GM21737 (cell line): ENCODE data around the gene THSD7B.
"Not testable (repeated sequence)": the region's sequence is repeated elsewhere in the genome, so short reads cannot be mapped to it uniquely, and the experiment has no call there.

Experiments
- ATAC-seq: cut with Tn5 transposase; IDR thresholded peaks from one replicate; pipeline ENCODE4 v1.9.1; 2021; ENCODE audit warnings: mild to moderate bottlenecking, moderate library complexity; ENCODE audit not compliant: unreplicated experiment

The THSD7B gene

DNA sequence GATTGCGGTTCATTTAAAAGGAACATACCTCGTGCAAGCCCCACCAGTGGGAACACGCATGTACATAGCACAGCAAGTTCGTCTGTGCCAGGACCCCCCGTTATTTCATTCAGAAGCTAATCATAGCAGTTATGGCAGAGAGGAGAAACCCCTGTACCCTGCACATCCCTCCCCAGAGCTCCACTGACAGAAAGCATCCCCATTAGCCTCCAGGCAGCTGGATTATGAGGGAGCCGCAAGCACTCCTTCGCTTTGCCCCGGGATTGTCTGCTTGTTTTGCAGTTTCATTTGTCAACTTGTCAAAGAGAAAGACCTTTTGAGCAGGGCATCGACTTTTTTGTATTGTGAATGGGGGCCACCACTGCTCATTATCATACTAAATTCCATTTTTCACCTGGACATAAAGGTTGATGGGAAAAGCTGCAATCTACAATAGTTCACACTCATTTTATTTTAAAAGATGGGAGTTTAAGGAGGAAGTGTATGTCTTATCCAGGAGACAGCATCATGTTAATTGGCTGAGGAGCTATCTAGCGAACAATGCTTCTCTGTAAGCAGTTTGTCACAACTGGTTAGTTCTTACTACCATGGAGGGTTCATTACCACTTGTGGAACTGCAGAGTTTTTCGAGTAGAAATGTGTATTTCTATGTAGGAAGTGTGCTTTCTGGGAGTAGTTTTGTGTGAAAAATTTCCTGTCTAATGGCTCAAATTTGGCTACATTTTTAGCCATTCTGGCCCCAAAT, 255.3 kb downstream of the THSD7B start:
- ATAC-seq = no peak

DNA sequence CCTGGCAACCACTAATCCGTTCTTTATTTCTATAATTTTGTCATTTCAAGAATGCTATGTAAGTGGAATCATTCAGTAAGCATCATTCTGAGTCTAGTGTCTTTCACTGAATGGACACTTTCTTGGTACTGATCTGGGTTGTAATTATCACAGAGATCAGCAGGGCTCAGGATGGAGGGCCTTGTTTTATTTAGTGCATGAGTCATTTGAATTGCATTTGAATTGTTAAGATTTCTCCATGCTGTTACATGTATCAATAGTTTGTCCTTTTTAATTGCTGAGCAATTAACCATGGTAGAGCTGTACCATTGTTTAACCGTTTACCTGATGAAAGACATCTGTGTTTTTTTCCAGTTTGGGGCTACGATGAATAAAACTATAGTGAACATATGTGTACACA, 256.4 kb downstream of the THSD7B start:
- no peak for ATAC-seq

DNA sequence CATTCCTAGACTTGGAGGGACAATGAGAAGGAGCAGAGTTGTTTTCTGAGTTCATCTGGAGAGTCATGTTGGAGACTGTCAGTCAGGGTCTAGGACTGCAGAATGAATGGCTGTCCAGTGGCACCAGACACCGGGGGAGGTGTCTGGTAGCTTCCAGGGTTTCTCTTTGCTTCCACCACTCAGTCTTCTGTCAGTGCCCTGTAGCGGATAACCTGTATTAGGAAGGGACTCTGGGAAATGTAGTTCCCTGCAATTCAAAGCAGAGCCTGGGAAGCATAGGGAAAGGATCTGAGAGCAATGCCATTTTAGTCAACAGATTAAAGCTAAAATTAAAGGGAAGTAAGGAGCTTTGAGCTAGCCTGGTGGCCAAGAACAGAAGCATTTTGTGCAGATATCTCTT, 257.9 kb downstream of the THSD7B start:
- ATAC-seq = no peak

DNA sequence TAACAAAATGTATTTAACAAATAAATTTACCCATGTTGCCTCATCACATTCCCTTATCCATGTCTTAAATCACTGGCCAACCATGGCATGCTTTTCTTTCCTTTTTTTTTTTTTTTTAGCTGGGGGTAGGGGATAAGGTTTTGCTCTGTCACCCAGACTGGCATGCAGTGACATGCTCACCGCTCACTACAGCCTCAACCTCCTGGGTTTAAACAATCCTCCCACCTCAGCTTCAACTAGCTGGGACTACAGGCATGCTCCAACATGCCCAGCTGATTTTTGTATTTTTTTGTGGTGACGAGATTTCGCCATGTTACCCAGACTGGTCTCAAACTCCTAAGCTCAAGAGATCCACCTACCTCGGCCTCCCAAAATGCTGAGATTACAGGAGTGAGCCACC, 266.4 kb downstream of the THSD7B start:
- no peak for ATAC-seq

DNA sequence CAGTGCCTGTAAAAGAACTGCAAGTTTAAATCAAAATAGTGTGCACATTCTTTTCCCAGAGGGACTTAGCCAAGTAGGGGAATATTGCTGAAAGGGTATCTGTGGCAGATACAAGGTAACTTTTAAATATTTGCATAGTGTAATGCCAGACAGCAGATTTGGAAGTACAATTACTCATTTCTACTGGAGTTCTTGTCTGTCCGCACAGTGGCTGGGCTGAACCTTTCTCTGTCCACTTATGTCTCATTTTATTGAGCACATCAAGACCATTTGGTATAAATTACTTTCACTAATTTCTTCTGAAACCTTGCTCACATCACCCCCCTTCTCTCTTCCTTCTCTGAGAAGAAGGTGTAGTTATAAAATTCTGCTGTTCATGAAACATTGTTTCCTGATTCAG, 271.3 kb downstream of the THSD7B start:
- ATAC-seq = no peak

DNA sequence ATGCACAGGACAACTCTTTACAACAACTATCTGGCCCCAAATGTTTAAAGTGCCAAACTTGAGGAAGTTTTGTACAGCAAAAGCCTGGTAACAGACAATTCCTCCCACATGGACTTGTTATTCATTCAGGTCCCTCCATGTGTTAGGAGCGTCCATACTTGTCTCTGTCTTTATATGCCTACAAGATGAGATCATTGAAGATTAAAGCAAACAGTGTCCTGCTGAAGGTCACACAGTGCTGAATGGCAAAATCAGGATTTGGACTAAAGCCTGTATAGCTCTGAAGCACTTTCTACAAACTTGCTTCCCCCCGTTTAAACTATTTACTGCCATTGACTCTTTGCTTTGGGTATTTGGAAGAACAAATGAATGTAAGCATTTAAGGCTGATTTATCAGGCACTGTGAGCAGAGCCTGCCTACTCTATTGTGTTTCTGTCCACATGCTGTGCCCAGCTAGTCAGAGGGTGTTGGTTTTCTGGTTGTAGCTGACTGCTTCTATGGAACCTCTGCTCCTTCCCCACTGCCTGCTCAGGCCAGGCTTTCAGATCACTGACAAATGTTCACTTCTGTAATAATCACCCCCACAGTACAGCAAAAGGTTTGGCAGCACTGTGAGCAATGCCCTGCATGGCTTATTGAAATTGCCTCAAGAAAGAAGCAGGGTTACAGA, 274.3 kb downstream of the THSD7B start:
- ATAC-seq = no peak

DNA sequence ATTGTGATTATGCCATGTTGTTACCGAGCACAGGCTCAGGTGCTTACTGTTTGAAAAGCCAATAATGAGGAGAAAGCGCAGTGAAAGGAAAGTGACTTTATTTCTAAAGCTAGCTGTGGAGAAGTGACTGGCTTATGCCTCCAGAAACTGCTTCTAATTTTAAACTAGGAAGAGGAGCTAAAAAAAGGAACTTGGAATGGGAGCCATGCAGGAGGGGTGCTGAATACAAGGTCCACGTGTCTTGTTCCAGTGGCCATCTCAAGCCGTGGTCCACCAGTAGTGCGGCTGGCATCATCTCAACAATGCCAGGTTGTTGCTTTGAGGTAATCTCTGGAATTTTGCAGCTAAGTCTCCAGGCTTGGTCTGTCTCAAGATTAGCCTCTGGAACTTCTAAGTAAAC, 282.0 kb downstream of the THSD7B start:
- no peak for ATAC-seq

DNA sequence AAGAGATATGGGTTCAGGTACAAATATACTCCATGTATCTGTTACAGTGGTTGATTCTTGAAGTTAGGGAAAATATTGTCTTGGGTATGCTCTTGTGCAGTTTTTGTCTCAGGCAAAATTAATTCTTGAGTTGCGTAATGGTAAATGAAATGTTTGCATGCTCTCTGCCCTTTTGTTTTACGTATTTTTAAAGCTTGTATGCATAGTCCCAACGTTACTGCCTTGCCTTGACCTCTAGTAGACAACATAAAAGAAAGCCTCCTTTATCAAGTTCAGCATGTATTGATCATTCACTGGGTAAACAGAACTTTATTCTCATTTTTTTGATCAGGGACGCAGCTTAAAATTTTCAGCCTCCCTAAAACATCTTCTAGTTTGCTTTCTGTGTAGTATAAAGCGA, 283.1 kb downstream of the THSD7B start:
- ATAC-seq = no peak

DNA sequence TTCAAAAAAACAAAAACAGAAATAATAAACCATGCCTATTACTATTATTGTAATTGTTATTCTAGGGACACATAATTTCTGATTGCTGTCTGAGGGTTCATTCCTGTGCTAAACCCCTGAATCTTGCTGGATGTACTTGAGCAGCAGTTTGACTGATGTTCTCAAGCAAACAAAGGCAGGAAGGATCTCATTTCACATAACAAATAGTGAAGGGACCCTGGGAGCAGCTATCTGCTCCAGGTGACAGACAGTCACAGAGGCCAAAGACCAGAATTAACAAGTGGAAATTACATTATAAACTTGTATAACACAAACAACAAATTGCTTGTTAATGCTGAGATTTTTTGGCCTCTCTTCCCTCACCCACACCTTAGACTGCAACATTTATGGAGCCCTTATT, 284.2 kb downstream of the THSD7B start:
- ATAC-seq = no peak

DNA sequence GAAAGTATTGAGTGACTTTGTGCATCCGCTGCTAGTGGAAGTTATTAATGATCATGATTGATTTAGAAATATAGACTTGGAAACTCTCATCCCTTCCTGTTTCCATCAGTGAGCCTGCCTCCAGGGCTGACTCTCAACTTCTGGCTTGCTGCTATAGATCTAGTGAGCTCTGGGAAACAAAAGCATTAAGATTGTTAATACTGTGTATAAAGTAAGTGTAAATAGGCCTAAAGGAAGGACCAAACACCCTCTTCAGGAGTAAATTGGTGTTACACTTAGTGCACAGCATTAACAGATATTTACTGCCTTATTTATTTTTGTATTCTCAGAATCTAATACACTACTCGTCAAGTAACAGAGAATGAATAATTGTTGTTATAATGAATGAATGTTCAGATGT, 285.6 kb downstream of the THSD7B start:
- no peak for ATAC-seq

DNA sequence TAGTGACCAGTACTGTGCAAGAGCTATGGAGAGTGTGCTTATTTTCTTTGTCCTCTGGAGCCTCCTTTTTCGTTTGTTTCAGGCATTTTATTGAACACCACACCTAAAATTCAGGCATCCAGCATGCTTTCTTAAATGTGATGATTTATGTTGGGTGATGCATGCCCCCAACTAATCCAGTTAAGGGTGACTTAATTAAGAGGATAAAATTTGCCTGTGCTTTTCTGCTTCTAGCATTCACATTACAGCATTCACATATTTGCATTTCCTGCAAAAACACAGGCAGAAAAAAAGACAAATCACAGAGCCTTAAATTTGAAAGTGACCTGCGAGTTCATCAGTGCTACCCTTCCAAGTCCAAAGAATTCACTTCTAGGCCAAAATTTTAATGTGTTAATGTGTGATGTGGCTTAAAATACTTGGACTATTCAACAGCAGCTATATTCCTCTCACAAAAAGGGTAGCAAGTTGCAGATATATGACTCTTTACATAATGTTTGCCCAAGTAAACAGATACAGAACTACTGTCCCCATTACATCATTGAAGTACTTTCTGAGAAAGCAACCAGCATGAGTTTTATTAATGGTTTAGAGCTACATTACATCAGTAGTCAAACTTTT, 286.5 kb downstream of the THSD7B start:
- ATAC-seq = no peak

DNA sequence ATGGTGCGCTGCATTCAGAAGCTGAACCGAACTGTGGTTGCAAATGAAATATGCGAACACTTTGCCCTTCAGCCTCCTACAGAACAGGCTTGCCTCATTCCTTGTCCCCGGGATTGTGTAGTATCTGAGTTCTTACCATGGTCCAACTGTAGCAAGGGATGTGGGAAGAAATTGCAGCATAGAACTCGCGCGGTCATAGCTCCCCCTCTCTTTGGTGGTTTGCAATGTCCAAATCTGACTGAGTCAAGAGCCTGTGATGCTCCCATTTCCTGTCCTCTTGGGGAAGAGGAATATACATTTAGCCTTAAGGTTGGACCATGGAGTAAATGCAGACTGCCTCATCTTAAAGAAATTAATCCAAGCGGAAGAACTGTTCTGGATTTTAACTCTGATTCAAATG, 291.4 kb downstream of the THSD7B start:
- no peak for ATAC-seq

DNA sequence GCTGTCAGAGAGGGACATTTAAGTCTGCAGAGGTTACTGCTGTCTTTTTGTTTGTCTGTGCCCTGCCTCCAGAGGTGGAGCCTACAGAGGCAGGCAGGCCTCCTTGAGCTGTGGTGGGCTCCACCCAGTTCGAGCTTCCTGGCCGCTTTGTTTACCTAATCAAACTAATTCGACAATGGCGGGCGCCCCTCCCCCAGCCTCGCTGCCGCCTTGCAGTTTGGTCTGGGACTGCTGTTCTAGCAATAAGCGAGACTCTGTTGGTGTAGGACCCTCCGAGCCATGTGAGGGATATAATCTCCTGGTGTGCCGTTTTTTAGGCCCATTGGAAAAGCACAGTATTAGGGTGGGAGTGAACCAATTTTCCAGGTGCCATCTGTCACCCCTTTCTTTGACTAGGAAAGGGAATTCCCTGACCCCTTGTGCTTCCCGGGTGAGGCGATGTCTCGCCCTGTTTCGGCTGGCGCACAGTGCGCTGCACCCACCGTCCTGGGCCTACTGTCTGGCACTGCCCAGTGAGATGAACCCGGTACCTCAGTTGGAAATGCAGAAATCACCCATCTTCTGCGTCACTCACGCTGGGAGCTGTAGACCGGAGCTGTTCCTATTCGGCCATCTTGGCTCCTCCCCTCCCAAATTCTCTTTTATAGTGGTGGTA, 310.9 kb downstream of the THSD7B start:
- not testable (repeated sequence) for ATAC-seq

DNA sequence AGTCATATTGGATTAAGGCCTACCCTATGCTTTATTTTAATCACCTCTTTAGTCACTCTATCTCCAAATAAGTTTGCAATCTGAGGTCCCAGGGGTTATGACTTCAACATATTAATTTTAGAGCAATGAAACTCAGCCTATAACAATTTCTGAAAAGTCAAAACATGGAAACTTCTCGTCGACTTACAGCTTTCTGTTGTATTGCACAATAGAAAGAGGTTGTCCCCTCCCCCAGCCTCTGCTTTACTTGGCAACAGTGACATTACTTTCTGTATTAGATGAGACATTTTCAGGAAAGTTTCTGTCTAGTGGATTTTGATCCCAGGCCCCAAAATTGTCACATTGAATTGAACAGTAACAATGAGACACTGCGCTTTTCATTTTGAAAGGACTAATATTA, 326.4 kb downstream of the THSD7B start:
- ATAC-seq = no peak

DNA sequence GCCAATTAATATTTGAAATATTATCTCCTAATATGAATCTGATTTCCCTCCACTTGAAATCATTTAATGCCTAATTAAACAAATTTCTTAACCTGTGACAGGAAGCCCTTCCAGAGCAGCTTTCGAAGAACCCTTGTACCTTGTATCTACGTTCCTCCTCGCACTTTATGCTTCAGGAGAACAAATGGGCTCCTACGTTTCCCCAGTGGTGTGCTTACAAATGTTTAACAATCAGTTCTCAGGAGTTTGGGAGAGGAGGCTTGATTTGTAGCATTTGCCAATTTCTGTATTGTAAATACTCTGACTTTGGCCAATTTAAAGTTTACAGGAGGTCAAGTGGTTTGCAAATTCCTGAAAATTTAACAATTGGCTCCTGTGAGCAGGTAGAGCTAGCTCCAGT, 327.8 kb downstream of the THSD7B start:
- no peak for ATAC-seq

DNA sequence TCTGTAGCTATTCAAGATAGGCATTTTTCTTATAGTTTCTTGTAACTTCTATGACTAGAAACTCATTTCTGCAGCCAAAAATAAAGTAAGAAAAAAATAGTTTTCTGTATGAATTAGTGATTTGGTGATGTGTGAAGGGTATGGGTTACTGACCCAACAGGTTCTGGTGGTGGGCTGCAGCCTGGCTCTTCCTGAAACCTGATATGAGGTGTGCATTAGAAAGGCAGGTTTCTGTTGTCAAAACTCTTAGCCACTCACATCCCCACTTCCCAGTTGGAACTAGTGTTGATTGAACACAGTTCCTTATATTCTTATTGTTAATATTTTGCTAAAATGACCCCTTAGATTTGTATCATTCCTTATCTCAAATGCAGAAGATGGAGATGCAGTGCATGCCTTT, 330.8 kb downstream of the THSD7B start:
- no peak for ATAC-seq

DNA sequence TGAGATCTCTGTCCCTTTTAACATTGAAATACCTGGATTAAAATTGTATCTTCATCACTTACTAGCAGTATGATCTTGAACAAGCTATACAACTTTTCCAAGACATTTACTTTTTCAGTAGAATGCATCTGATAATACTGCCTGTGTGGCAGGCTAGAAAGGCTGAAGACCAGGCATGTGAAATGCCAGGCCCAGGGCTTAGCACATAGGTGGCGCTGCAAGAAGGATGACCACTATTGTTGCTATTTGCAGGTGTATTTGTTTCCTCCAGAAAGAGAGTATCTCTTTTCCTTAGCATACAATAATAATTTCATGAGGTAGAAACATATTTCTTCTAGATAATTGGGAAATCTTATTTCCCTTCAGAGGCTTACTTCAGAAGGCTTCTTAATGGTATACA, 331.3 kb downstream of the THSD7B start:
- no peak for ATAC-seq

DNA sequence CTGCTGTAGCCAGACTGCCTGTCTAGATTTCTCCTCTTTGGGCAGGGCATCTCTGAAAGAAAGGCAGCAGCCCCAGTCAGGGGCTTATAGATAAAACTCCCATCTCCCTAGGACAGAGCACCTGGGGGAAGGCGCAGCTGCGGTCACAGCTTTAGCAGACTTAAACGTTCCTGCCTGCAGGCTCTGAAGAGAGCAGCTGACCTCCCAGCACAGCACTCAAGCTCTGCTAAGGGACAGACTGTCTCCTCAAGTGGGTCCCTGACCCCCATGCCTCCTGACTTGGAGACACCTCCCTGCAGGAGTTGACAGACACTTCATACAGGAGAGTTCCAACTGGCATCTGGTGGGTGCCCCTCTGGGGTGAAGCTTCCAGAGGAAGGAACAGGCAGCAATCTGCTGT, 336.5 kb downstream of the THSD7B start:
- not testable (repeated sequence) for ATAC-seq

DNA sequence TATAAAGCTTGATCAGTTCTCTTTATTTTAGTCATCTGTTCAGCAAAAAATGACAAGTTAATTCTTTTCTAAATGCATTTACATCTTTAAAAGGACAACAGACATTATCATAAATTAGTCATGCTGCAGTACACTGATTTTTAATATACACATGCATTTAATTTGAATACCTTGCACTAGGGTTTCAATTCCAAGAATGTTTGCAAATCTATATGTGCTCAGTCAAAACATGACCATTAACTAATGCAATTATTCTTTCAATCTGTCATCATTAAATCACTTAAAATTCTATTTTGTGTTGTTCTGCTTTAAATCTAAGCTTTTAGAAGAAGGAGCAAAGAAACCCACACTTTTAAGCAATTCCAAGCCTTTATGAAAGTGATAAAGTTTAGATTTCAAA, 342.6 kb downstream of the THSD7B start:
- ATAC-seq = no peak

DNA sequence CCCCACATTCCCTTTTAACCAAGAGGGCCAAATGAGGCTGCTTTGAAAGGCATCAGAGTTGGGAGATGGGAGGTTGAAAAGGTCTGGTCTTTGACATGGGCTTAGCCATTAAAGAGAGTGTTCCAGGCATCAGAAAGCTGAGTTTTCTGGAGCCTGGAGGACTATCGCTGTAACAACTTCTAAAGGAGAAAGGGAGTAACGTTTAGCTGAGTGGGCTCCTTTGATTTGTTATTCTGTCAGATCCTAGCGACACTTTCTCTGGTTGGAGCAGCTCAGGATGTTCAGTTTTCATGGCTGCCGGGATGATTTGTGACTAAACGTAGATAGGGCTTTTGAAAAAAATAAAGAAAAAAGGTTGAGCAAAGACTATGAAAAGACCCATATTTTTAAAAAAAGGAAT, 346.6 kb downstream of the THSD7B start:
- ATAC-seq = no peak

DNA sequence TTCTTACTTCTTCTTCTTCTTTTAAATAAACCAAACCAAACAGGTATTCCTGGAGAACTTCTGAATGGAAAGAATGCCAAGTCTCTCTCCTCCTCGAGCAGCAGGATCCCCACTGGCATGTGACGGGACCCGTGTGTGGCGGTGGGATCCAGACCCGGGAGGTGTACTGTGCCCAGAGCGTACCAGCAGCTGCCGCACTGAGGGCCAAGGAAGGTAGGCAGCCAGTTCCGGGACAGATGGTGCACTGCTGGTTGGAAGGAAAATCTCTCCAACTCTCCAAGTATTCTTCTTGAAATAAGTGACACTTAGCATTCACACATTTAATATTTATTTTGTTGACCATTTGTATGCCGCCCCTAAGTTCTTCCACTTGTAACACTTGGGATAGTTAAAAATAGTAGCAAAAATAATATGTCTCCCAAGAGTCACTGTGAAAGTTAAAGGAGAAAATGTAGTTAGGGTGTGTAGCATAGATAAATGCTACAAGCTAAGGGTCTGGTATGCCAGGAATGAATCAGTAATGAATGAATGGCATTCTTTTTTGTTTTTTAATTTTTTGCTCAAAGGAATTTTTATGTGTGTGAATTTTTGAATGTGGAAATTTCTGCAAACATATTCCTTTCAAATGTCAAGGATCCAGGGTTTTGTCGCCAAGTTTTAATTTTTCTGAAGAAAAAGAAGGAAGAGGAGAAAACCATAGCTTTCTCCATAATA, 349.9 kb downstream of the THSD7B start:
- ATAC-seq = no peak
